GM20000 (cell line): Measurements from ENCODE around the gene IGSF21.

Experiments used
- DNase-seq: peaks from one replicate; pipeline ENCODE4 v3.0.0; 2012; ENCODE audit warnings: low spot score
- TF ChIP-seq, protein P1 (sequence below): IDR thresholded peaks from 2 replicates; pipeline ENCODE4 v1.5.1; 2012; ENCODE audit warnings: mild to moderate bottlenecking, control low read depth; ENCODE audit errors: extremely low read depth, missing control alignments

The IGSF21 gene

DNA sequence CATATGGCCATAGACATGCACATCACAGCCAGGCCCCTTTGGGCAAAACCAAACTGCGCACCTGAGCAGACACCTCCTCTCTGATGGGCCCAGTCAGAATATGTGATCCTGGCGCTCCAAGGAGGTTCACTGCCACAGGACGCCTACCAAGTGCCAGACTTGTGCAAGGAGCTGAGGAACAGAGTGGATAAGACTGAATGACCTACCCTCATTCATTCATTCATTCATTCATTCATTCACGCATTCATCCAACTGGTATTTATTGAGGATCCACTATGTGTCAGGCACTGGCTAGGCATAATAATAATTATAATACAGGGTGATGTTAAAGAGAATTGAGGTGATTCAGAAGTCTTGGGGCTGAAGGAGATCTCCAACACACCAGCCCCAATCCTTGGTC is 2.4 kb upstream of the IGSF21 start:
- TF ChIP-seq, protein P1, sequence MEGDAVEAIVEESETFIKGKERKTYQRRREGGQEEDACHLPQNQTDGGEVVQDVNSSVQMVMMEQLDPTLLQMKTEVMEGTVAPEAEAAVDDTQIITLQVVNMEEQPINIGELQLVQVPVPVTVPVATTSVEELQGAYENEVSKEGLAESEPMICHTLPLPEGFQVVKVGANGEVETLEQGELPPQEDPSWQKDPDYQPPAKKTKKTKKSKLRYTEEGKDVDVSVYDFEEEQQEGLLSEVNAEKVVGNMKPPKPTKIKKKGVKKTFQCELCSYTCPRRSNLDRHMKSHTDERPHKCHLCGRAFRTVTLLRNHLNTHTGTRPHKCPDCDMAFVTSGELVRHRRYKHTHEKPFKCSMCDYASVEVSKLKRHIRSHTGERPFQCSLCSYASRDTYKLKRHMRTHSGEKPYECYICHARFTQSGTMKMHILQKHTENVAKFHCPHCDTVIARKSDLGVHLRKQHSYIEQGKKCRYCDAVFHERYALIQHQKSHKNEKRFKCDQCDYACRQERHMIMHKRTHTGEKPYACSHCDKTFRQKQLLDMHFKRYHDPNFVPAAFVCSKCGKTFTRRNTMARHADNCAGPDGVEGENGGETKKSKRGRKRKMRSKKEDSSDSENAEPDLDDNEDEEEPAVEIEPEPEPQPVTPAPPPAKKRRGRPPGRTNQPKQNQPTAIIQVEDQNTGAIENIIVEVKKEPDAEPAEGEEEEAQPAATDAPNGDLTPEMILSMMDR, result no peak
- DNase-seq, result no peak

DNA sequence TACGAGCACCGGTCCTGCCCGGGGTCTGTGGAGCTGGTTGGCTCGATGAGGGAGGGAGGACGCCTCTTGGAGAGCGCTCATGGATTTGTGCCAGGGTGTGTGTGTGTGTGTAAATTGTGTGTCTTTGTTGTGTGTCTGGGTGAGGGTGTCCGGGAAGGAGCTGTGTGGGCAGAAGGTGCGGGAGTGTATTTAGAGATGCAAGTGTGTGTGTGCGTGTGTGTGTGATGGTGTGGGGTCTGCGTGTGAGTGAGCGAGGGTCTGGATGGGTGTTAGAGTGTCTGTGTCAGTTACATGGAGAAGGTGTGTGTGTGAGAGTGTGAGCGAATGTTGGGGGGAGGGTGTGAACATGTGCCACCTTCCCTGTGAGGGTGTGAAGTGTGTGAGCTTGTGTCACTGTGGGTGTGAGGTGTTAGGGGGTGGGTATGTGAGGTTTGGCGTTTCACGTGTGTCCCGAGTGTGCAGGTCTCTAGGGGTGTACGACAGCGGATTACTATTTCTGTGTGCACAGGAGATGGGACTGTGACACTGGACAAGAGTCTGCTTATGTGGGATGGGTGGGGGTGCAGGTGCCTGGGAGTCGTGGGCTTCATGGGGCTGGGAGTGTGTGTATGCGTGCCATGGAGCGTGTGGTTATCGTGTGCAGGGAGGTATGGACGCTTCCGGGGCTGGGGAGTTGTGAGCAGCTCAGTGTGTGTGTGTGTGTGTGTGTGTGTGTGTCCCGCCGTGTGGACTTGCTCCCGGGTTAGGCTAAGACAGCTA is 880 bp downstream of the IGSF21 start:
- TF ChIP-seq, protein P1, result no peak
- no peak for DNase-seq

DNA sequence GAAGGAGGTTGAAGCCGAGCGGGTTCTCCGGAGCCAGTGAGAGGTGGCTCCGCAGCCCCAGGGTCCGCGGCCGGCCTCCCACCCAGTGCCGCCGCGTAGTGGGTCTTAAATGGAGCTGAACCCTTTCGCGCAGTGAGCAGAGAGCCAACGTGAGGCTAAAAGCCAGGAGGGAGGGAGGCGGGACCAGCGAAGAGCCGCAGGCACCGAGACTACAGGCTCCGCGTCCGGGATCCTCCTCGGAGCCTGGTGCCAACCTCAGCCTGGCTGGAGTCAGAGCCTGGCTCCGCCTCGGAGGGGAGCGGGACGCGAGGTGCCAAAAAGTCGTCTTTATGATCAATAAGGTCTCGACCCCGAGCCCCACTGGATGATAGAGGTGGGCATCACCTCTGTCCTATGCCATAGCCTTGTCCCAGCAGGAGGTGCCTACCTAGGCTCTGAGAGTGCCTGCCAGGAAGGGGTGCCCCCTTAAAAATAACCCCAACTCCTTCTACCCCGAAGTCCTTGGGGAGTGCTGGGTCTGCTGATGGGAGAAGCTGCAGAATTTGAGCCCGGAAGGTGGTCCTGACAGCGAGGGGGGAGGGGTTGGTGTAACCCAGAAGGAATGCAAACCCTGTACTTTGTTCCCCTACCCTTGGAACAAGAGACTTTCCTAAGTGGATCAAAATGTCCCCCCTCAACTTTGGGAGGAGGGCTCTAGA is 1.6 kb downstream of the IGSF21 start:
- no peak for DNase-seq
- TF ChIP-seq, protein P1, result no peak

DNA sequence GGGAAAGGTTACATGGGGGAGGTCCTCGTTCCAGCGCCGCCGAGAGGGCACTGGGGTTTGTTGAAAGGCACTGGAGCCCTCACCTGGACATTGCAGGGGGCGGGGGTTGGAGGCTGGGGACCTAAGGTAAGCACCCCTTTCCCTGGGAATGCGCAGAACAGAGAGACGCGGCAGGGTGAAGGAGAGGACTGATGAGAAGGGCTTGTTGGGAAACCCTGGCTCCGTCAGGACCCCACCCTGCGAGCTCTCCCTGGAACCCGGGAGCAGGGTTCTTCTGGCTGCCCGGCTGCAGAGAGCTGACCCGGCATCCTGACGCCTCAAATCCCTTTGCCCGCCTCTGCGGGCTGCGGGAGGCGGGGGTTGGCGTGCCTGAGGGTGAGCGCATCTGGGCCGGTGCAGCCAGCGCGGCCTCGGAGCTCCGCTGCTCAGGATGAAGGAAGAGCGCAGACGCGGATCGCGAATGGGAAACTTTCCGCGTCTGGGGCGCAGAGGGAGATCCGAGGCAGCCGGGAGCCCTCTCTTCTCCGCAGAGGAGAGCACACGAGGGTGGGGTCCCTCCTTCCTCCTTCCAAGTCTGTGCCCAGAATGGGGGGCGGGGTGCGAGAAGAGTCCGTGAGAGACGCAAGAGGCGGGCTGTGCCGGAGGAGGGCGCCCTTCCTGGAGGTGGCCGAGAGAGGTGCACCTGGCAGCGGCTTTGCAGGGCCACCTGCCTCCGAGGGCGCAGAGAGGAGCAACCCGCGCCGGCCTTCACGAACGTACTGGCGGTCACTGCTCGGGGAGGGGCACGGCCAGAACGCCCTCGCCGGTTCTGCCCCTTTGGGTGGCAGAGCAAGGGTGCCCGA is 2.4 kb downstream of the IGSF21 start:
- DNase-seq, result peak; percentile 27
- TF ChIP-seq, protein P1, result no peak

DNA sequence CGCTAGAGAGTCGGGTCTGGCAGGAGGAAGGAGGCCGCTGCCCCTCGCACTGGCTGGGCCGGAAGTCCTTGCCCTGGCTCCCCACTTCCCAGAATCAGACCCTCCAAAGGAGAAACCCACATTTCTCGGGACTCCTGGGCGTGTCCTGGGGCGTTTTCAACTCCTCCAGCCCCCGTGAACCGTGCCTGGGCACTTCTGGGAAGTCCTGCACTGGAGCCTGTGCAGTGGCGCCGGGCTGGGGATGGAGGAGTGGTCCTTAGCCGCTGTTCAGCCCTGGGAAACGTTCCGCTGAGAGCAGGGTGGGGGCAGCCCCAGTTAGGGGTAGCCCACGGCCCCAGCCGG is 3.0 kb downstream of the IGSF21 start:
- TF ChIP-seq, protein P1, result no peak
- peak; percentile 33 for DNase-seq

DNA sequence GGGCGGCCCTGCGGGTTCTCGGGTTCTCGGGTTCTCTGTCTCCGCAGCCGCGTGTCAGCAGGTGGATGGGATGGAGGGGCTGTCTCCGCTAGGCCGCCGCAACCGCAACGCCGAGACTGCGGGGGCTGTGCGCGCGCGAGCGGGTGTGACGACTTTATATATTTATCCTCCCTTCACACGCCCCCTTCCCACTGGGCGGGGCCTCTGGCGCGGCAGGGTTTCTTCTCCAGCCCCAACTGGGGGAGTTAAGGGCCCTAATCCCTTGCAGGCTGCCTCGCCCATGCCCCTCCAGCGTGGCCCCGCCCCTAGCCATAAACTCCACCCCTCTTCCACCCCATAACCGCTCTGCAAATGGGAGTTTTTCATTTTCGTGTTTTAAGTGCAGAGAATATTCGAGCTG is 3.4 kb downstream of the IGSF21 start:
- TF ChIP-seq, protein P1, result no peak
- DNase-seq, result no peak

DNA sequence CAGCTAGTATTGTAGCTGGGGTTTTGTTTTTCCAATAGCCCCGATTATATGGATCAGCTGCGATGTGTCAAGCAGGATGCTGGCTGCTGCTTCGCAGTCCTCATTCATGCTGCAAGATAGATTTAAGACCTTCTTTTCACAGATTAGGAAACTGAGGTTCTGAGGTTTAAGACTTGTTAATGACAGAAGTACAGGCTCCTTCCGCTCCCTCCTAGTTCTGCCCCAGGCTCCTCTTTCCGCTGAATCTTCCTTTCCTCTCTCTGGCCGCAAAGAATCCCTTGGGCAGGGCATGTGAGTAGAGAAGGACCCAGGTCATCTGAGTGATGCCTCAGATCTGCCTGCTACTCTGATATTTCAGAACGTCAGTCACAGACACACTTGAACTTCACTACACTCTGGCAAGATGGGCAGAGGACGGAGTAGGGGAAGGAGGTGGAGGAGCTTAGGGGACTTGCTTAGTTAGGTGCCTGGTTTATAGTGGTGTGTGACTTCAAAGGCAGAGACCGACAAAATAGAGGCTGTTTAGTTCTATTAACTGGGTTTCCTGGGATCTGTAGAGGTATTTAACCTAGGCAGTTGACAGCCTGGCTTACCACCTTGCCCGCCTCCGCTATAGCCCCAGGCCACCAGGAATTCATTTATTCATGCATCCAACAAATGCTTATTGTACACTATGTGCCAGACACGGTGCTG is 4.2 kb downstream of the IGSF21 start:
- no peak for DNase-seq
- TF ChIP-seq, protein P1, result no peak
